HS-5 (cell line): ENCODE measurements around the gene CAMTA1.

Source experiments
- DNase-seq: peaks from one replicate; pipeline ENCODE4 v3.0.0-alpha.2; 2012; ENCODE audit warnings: low read depth

The CAMTA1 gene

GRCh38 chr1:7285856-7286454 lies 500.7 kb downstream of the CAMTA1 start:
- DNase-seq, result no peak

GRCh38 chr1:7287013-7287412 lies 501.8 kb downstream of the CAMTA1 start:
- DNase-seq, result no peak

GRCh38 chr1:7288992-7289391 lies 503.7 kb downstream of the CAMTA1 start:
- DNase-seq, result no peak

- no peak for DNase-seq
These were observed 504.4 kb downstream of the CAMTA1 start for GRCh38 chr1:7289694-7290093.

- peak; percentile 33 for DNase-seq
These were observed 506.0 kb downstream of the CAMTA1 start for GRCh38 chr1:7290971-7291970.

- no peak for DNase-seq
These were observed 506.9 kb downstream of the CAMTA1 start for GRCh38 chr1:7292036-7292681.

GRCh38 chr1:7292714-7293419 lies 507.6 kb downstream of the CAMTA1 start:
- no peak for DNase-seq

GRCh38 chr1:7293702-7294629 lies 508.7 kb downstream of the CAMTA1 start:
- no peak for DNase-seq

GRCh38 chr1:7294636-7295035 lies 509.4 kb downstream of the CAMTA1 start:
- no peak for DNase-seq

- DNase-seq, result no peak
These were observed 510.7 kb downstream of the CAMTA1 start for GRCh38 chr1:7295946-7296345.

GRCh38 chr1:7296968-7297367 lies 511.7 kb downstream of the CAMTA1 start:
- DNase-seq, result no peak

GRCh38 chr1:7298145-7298544 lies 512.9 kb downstream of the CAMTA1 start:
- no peak for DNase-seq

GRCh38 chr1:7298749-7299151 lies 513.5 kb downstream of the CAMTA1 start:
- no peak for DNase-seq

- peak; percentile 95 for DNase-seq
These were observed 514.1 kb downstream of the CAMTA1 start for GRCh38 chr1:7299329-7299799.

- DNase-seq, result peak; percentile 75
These were observed 514.7 kb downstream of the CAMTA1 start for GRCh38 chr1:7299994-7300393.

- DNase-seq, result peak; percentile 94
These were observed 515.8 kb downstream of the CAMTA1 start for GRCh38 chr1:7300893-7301663.

- no peak for DNase-seq
These were observed 516.4 kb downstream of the CAMTA1 start for GRCh38 chr1:7301664-7301981.

GRCh38 chr1:7302126-7302525 lies 516.9 kb downstream of the CAMTA1 start:
- no peak for DNase-seq

- no peak for DNase-seq
These were observed 517.6 kb downstream of the CAMTA1 start for GRCh38 chr1:7302873-7303272.
